GM18519 (cell line): ENCODE data around the gene FADS1.

Source experiments
- ATAC-seq: cut with Tn5 transposase; IDR thresholded peaks from one replicate; pipeline ENCODE4 v1.9.1; 2021; ENCODE audit warnings: mild to moderate bottlenecking, moderate library complexity; ENCODE audit not compliant: unreplicated experiment, low FRiP score

The FADS1 gene

GRCh38 chr11:61780581-61781162, 36.1 kb downstream of the FADS1 start:
- ATAC-seq: no peak

- no peak for ATAC-seq
Measured at GRCh38 chr11:61779666-61780525, 36.9 kb downstream of the FADS1 start.

- no peak for ATAC-seq
Measured at GRCh38 chr11:61778920-61779650, 37.7 kb downstream of the FADS1 start.

GRCh38 chr11:61778357-61778886, 38.4 kb downstream of the FADS1 start:
- no peak for ATAC-seq

GRCh38 chr11:61777234-61778090, 39.3 kb downstream of the FADS1 start:
- no peak for ATAC-seq

GRCh38 chr11:61776561-61777075, 40.2 kb downstream of the FADS1 start:
- ATAC-seq: no peak

- no peak for ATAC-seq
Measured at GRCh38 chr11:61775606-61776554, 40.9 kb downstream of the FADS1 start.

GRCh38 chr11:61775106-61775505, 41.7 kb downstream of the FADS1 start:
- ATAC-seq: no peak

- no peak for ATAC-seq
Measured at GRCh38 chr11:61774411-61774810, 42.4 kb downstream of the FADS1 start.

GRCh38 chr11:61773809-61774208, 43.0 kb downstream of the FADS1 start:
- no peak for ATAC-seq

- no peak for ATAC-seq
Measured at GRCh38 chr11:61773356-61773755, 43.4 kb downstream of the FADS1 start.

- no peak for ATAC-seq
Measured at GRCh38 chr11:61771985-61772455, 44.8 kb downstream of the FADS1 start.

GRCh38 chr11:61771195-61771894, 45.5 kb downstream of the FADS1 start:
- no peak for ATAC-seq

- ATAC-seq: no peak
Measured at GRCh38 chr11:61769946-61770683, 46.7 kb downstream of the FADS1 start.

GRCh38 chr11:61769169-61769920, 47.5 kb downstream of the FADS1 start:
- ATAC-seq: no peak

- no peak for ATAC-seq
Measured at GRCh38 chr11:61768376-61769076, 48.3 kb downstream of the FADS1 start.
